IPS-18c (cell line): Measurements from ENCODE around the gene THEMIS2.
"Not testable (repeated sequence)": the region's sequence is repeated elsewhere in the genome, so short reads cannot be mapped to it uniquely, and the experiment has no call there.

Source experiments
- H3K4me3 ChIP-seq: 2 replicates; pipeline ENCODE4 v1.7.0; 2013; ENCODE audit warnings: low read depth, mild to moderate bottlenecking, low read length, moderate library complexity; ENCODE audit not compliant: insufficient read depth
- H3K9me3 ChIP-seq: one replicate; pipeline ENCODE4 v1.6.1; 2013; ENCODE audit warnings: mild to moderate bottlenecking, low read length, moderate library complexity; ENCODE audit not compliant: control insufficient read depth, insufficient read depth

THEMIS2 gene

GRCh38 chr1:27858949-27859576 lies 13.3 kb upstream of the THEMIS2 start:
- Histone ChIP-seq H3K4me3 (no peak overlapping the region), H3K9me3 (no peaks in the 10 kb centered on the region)

GRCh38 chr1:27861436-27861835 lies 10.9 kb upstream of the THEMIS2 start:
- no peak overlapping the region for H3K4me3 ChIP-seq
- H3K9me3 ChIP-seq: no peaks in the 10 kb centered on the region

GRCh38 chr1:27862004-27862403 lies 10.3 kb upstream of the THEMIS2 start:
- no peaks in the 10 kb centered on the region for H3K9me3 ChIP-seq
- no peak overlapping the region for H3K4me3 ChIP-seq

GRCh38 chr1:27862671-27863537 lies 9.4 kb upstream of the THEMIS2 start:
- Histone ChIP-seq H3K9me3 (no peaks in the 10 kb centered on the region), H3K4me3 (no peak overlapping the region)

DNA sequence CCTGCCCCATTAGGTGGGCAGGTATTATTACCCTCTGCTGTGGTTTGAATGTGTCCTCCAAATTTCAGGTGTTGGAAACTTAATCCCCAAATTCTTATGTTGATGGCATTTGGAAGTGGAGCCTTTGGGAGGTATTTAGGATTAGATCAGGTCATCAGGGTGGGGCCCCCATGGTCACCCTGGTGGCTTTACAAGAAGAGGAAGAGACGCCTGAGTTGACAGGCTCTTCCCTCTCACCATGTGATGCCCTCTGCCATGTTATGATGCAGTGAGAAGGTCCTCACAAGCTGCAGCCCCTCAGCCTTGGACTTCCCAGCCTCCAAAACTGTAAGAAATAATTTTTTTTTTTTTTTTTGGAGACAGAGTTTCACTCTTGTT lies 8.8 kb upstream of the THEMIS2 start:
- H3K4me3 ChIP-seq: no peak overlapping the region

GRCh38 chr1:27864264-27864895 lies 8.0 kb upstream of the THEMIS2 start:
- Histone ChIP-seq H3K9me3 (no peaks in the 10 kb centered on the region), H3K4me3 (no peak overlapping the region)

More for the DNA sequence above, 8.8 kb upstream of the THEMIS2 start:
- no peaks in the 10 kb centered on the region for H3K9me3 ChIP-seq

DNA sequence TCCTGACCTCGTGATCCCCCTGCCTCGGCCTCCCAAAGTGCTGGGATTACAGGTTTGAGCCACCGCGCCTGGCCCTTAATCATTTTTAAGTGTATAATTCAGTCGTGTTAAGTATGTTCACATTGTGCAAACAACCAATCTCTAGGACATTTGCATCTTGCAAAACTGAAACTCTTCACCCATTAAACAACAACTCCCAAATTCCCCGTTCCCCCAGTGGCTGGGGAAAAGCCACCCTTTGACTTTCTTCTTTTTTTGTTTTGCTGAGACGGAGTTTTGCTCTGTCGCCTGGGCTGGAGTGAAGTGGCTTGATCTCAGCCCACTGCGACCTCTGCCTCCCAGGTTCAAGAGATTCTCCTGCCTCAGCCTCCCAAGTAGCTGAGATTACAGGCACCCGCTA lies 6.5 kb upstream of the THEMIS2 start:
- Histone ChIP-seq H3K9me3 (no peaks in the 10 kb centered on the region), H3K4me3 (no peak overlapping the region)

DNA sequence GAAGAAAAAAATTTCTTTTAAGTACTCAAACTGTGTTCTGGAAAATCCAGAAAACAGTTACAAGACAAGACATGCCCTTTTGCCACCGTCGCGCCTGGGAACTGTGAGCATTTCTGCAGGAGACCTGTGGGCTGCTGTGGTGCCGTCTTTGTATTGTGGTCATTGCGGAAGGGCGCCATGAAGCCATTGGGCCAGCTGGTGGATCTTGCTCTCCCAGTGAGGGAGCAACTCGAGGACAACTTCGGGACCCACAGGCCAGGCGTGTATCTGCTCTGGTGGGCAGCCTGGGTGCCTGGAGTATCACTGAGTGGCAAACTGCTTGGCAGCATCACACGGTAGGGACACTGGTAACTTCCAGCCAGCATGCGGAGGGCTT lies 3.8 kb upstream of the THEMIS2 start:
- no peak overlapping the region for H3K4me3 ChIP-seq
- no peaks in the 10 kb centered on the region for H3K9me3 ChIP-seq

DNA sequence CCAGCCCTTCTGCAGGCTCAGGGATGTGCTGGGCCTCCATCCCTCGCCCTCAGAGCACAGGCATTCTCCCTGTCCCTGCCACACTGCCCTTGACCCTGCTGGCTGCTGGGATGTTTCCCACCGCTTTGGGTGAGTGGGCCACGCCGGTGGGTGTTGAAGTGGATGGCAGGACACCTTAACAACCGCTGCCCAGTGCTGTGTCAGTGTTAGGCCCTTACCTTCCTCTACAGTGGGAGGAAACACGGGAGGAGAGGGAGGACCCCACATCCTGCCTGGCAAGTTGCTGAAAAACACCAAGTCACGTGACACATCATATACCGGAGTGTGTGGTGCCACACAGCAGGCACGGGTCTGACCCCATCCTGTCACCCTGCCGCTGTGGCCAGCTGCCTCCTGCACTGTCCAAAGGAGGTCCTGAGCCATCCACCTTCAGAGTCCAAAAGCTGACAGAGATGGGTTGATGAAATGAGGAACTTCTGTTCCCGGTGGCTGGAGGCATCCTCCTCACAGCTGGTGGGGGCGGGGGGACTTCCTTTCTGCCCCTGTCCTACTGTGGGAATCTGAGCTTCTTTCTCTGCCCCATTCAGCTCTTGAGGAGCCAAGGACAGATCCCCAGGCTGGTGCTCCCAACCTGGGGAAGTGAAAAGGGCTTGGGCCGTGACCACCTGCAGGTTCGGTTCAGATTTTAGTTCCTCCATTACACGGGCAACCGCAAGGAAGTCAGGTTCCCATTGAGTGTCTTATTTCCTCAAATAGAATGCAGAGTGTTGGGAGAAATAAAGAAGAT lies 3.2 kb upstream of the THEMIS2 start:
- H3K4me3 ChIP-seq: no peak overlapping the region; the same call in 1 of the 2 replicates
- H3K9me3 ChIP-seq: no peaks in the 10 kb centered on the region

DNA sequence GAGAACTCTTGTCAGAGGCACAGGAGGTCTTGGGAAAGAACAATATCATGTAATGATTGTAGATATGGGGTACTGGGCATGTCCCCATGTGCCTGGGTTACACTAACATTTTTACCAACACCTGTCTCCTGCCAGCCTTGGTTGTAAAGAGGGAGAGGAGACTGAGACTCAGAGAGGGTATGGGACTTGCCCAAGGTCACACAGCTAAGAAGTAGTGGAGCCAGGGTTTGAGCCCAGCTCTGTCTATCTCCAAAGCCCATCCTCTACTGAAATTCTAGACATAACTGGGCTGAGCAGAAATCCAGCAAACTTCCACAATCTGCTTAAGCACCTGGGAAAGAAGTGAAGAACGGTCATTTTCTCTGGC lies 2.6 kb upstream of the THEMIS2 start:
- Histone ChIP-seq H3K9me3 (no peaks in the 10 kb centered on the region), H3K4me3 (no peak overlapping the region; the same call in 1 of the 2 replicates)

DNA sequence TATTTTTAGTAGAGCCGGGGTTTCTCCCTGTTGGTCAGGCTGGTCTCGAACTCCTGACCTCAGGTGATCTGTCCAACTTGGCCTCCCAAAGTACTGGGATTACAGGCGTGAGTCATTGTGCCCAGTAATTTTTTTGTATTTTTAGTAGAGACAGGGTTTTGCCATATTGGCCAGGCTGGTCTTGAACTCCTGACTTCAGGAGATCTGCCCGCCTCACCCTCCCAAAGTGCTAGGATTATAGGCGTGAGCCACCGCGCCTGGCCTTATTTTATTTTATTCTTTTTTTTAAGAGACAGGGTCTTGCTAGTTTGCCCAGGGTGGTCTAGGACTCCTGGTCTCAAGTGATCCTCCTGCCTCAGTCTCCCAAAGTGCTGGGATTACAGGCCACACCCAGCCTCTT lies 1.3 kb upstream of the THEMIS2 start:
- not testable (repeated sequence) for H3K9me3 ChIP-seq, H3K4me3 ChIP-seq

GRCh38 chr1:27872802-27873551 lies 633 bp downstream of the THEMIS2 start:
- Histone ChIP-seq H3K4me3 (peak overlapping the region; percentile 81), H3K9me3 (no peaks in the 10 kb centered on the region)

GRCh38 chr1:27873671-27874384 lies 1.5 kb downstream of the THEMIS2 start:
- H3K9me3 ChIP-seq: no peaks in the 10 kb centered on the region
- peak overlapping the region; percentile 81; the same call in 1 of the 2 replicates for H3K4me3 ChIP-seq

DNA sequence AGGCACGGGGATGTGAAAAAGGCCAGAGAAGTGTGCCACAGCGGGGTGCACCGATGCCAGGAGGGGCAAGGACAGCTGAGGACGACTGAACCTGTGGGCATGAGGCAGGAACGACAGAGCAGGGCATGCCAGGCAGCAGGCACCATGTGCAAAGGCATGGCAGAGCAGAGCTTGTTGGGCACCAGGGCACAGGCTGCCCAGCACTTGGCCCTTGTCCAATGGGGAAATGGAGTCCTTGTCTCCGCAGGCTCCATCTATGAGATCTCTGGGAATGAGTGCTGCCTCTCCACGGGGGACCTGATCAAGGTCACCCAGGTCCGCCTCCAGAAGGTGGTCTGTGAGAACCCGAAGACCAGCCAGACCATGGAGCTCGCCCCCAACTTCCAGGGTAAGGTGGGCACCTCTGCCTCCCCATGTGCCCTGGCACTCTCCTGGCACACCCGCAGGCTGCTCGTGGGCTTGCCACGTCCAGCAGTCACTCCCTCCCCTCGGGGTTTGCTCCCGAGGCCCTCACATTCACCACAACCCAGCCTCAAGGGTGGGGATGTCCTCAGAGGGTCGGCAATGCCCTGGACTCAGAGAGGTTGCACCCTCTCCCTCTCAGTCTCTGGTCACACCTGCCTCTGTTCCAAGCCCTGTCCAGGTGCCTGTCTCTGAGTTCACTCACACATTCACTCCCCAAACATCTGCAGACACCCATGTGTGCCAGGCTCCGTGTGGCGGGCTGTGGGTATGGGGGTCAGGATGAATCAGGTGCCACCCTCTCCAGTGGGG lies 4.2 kb downstream of the THEMIS2 start:
- Histone ChIP-seq H3K9me3 (no peaks in the 10 kb centered on the region), H3K4me3 (no peak overlapping the region)

DNA sequence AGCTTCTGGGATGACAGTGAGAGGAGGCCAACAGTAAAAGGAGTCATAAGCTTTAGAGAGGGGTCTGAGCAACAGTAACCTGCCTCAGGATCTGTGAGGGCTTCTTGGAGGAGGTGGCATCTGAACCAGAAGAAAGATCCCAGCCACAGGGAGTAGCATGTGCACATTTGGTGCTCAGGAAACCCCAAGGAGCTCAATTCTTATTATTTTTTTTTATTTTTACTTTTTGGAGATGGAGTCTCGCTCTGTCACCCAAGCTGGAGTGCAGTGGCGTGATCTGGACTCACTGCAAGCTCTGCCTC lies 4.7 kb downstream of the THEMIS2 start:
- H3K4me3 ChIP-seq: no peak overlapping the region
- no peaks in the 10 kb centered on the region for H3K9me3 ChIP-seq

- Histone ChIP-seq H3K4me3 (no peak overlapping the region), H3K9me3 (no peaks in the 10 kb centered on the region)
Observed at GRCh38 chr1:27878039-27878438, 5.7 kb downstream of the THEMIS2 start.
